ENCODE measurements around the gene EPB41L5. TPM values are rescaled to one million over a fixed set of nuclear protein-coding genes. Genes with fewer than 3 reads are reported as not detected.
"Not testable (repeated sequence)": the region's sequence is repeated elsewhere in the genome, so short reads cannot be mapped to it uniquely, and the experiment has no call there.

The EPB41L5 gene
- total RNA-seq, 1 donor from 2014 or later, result 29.4 TPM

- Mint-ChIP-seq H3K4me1 (peaks cover 6% of the 10 kb centered on the region), H3K27ac (no peak overlapping the region), H3K9me3 (peaks cover 13% of the 10 kb centered on the region), H3K27me3 (no peaks in the 10 kb centered on the region), H3K36me3 (ENCODE audit: low read depth) (peaks cover 40% of the 10 kb centered on the region), H3K4me3 (no peak overlapping the region)
- ChIA-PET CTCF (no interaction called here), POLR2A (no interaction called here)
- intact Hi-C loops (cut with micrococcal nuclease), result no loop called here
- ATAC-seq (ENCODE audit: low read depth), result no peak
- TF ChIP-seq, protein P1, sequence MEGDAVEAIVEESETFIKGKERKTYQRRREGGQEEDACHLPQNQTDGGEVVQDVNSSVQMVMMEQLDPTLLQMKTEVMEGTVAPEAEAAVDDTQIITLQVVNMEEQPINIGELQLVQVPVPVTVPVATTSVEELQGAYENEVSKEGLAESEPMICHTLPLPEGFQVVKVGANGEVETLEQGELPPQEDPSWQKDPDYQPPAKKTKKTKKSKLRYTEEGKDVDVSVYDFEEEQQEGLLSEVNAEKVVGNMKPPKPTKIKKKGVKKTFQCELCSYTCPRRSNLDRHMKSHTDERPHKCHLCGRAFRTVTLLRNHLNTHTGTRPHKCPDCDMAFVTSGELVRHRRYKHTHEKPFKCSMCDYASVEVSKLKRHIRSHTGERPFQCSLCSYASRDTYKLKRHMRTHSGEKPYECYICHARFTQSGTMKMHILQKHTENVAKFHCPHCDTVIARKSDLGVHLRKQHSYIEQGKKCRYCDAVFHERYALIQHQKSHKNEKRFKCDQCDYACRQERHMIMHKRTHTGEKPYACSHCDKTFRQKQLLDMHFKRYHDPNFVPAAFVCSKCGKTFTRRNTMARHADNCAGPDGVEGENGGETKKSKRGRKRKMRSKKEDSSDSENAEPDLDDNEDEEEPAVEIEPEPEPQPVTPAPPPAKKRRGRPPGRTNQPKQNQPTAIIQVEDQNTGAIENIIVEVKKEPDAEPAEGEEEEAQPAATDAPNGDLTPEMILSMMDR (IDR thresholded peaks at IDR 0.05), result no peak
- no peak for DNase-seq
Measured at GRCh38 chr2:120149406-120149805, 136.5 kb downstream of the EPB41L5 start.

- CTCF ChIA-PET, result no interaction called here
Measured at GRCh38 chr2:120150040-120150482, 137.2 kb downstream of the EPB41L5 start.

GRCh38 chr2:120155308-120155707 lies 142.4 kb downstream of the EPB41L5 start:
- ChIA-PET CTCF (no interaction called here), POLR2A (no interaction called here)
- Mint-ChIP-seq H3K4me1 (no peaks in the 10 kb centered on the region), H3K9me3 (peaks cover 11% of the 10 kb centered on the region), H3K27ac (no peak overlapping the region), H3K27me3 (no peaks in the 10 kb centered on the region), H3K4me3 (no peak overlapping the region), H3K36me3 (ENCODE audit: low read depth) (peaks cover 39% of the 10 kb centered on the region)
- no peak for ATAC-seq (ENCODE audit: low read depth)
- DNase-seq, result no peak
- intact Hi-C loops (cut with micrococcal nuclease), result no loop called here
- TF ChIP-seq, protein P1 (IDR thresholded peaks at IDR 0.05), result no peak

More at GRCh38 chr2:120150040-120150482, 137.2 kb downstream of the EPB41L5 start:
- Mint-ChIP-seq H3K4me1 (peaks cover 6% of the 10 kb centered on the region), H3K9me3 (peaks cover 13% of the 10 kb centered on the region), H3K4me3 (no peak overlapping the region), H3K27ac (no peak overlapping the region), H3K36me3 (ENCODE audit: low read depth) (peaks cover 40% of the 10 kb centered on the region), H3K27me3 (no peaks in the 10 kb centered on the region)
- TF ChIP-seq, protein P1 (IDR thresholded peaks at IDR 0.05), result no peak
- DNase-seq, result no peak
- intact Hi-C loops (cut with micrococcal nuclease), result no loop called here
- POLR2A ChIA-PET, result no interaction called here
- no peak for ATAC-seq (ENCODE audit: low read depth)

DNA sequence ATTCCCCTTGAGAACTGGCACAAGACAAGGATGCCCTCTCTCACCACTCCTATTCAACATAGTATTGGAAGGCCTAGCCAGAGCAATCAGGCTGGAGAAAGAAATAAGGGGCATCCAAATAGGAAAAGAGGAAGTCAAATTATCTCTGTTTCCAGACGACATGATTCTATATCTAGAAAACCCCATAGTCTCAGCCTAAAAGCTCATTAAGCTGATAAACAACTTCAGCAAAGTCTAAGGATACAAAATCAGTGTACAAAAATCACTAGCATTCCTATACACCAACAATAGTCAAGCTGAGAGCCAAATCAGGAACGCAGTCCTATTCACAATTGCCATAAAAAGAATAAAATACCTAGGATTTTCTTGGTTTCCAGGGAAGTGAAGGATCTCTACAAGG lies 145.8 kb downstream of the EPB41L5 start:
- H3K4me3 Mint-ChIP-seq; H3K4me1 Mint-ChIP-seq; CTCF ChIA-PET; ATAC-seq (ENCODE audit: low read depth); POLR2A ChIA-PET; intact Hi-C loops (cut with micrococcal nuclease); H3K27ac Mint-ChIP-seq; DNase-seq; H3K9me3 Mint-ChIP-seq; H3K27me3 Mint-ChIP-seq: not testable (repeated sequence)
- H3K36me3 Mint-ChIP-seq (ENCODE audit: low read depth), result peaks cover 23% of the 10 kb centered on the region

DNA sequence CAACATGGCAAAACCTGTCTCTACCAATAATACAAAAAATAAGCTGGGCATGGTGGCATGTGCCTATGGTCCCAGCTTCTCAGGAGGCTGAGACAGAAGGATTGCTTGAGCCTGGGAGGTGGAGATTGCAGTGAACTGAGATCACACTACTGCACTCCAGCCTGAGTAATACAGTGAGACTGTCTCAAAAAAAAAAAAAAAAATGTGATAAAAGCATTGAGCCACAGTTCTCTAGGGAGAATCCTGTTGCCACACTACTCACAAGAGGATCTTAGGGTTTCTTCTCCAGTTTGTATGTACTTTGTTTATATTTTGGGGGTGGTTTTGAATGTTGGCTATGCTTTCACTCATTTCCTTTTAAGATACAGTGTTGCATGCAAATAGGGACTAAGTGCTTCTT lies 148.3 kb downstream of the EPB41L5 start:
- Mint-ChIP-seq H3K27me3 (no peaks in the 10 kb centered on the region), H3K4me1 (no peaks in the 10 kb centered on the region), H3K9me3 (no peaks in the 10 kb centered on the region), H3K27ac (no peak overlapping the region), H3K4me3 (no peak overlapping the region), H3K36me3 (ENCODE audit: low read depth) (peaks cover 14% of the 10 kb centered on the region)
- DNase-seq (no peak), ATAC-seq (ENCODE audit: low read depth) (no peak)
- TF ChIP-seq, protein P1 (IDR thresholded peaks at IDR 0.05), result no peak
- POLR2A ChIA-PET, result interaction anchor here (0.7 kb wide), 1 partner anchor 15 kb away, joined by 6 read pairs; no protein-coding TSS in a partner anchor
- CTCF ChIA-PET, result no interaction called here
- intact Hi-C loops (cut with micrococcal nuclease), result no loop called here

DNA sequence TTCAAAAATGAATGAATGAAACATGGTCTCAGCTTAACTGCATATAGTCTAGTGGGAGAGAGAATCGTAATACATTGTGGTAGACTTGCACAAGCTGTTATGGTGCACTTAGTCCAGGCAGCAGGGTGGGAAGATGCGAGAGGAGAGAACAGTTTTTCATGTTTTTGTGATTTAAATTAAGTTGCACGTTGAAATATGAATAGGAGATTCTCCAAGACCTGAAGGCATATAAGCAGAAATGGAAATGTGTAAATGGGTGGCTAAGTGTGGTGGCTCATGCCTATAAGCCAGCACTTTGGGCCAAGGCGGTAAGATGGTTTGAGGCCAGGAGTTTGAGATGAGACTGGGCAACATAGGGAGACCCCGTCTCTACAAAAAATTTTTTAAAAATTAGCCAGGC lies 149.8 kb downstream of the EPB41L5 start:
- H3K4me3 Mint-ChIP-seq, result no peak overlapping the region
- no peaks in the 10 kb centered on the region for H3K27me3 Mint-ChIP-seq
- intact Hi-C loops (cut with micrococcal nuclease), result no loop called here
- H3K36me3 Mint-ChIP-seq (ENCODE audit: low read depth), result peaks cover 8% of the 10 kb centered on the region
- CTCF ChIA-PET, result no interaction called here
- POLR2A ChIA-PET, result no interaction called here
- H3K27ac Mint-ChIP-seq, result no peak overlapping the region
- no peaks in the 10 kb centered on the region for H3K4me1 Mint-ChIP-seq
- DNase-seq (no peak), ATAC-seq (ENCODE audit: low read depth) (no peak)
- no peaks in the 10 kb centered on the region for H3K9me3 Mint-ChIP-seq
- TF ChIP-seq, protein P1 (IDR thresholded peaks at IDR 0.05), result no peak

All from activated B cell treated with CpG ODN at 0.5 μM for 24 hours (primary cell).